GM12891 (cell line): Measurements from ENCODE around the gene GPR21.
A peak's percentile ranks its signal among the peaks of the same experiment; 100 is the strongest.

Experiments used
- DNase-seq: peaks from one replicate; pipeline ENCODE4 v3.0.0; 2011; ENCODE audit warnings: low spot score; ENCODE audit not compliant: insufficient read length
- FAIRE-seq: peaks from 2 replicates; lab custom pipeline; 2011; peaks lifted over from hg19 to GRCh38; lab: Jason Lieb, UNC
- PAX5 ChIP-seq: IDR thresholded peaks from 2 replicates; pipeline ENCODE4 v1.6.1; 2011; ENCODE audit warnings: low read length, moderate library complexity, mild to moderate bottlenecking; ENCODE audit not compliant: insufficient read depth, severe bottlenecking
- POLR2A ChIP-seq: IDR thresholded peaks from 2 replicates; pipeline ENCODE4 v1.6.1; 2011; ENCODE audit warnings: low read depth, low read length, control low read depth
- POLR2AphosphoS5 ChIP-seq: IDR thresholded peaks from 2 replicates; pipeline ENCODE4 v1.6.1; 2011; ENCODE audit warnings: low read depth, low read length, control low read depth
- POU2F2 ChIP-seq: IDR thresholded peaks from 2 replicates; pipeline ENCODE4 v1.6.1; 2011; ENCODE audit warnings: low read depth, mild to moderate bottlenecking, control low read depth, low read length, moderate library complexity
- SPI1 ChIP-seq: IDR thresholded peaks from 2 replicates; pipeline ENCODE4 v1.6.1; 2011; ENCODE audit warnings: low read depth, low read length, control low read depth
- TAF1 ChIP-seq: IDR thresholded peaks from 2 replicates; pipeline ENCODE4 v1.6.1; 2011; ENCODE audit warnings: low read depth, low read length, control low read depth

GPR21 gene

DNA sequence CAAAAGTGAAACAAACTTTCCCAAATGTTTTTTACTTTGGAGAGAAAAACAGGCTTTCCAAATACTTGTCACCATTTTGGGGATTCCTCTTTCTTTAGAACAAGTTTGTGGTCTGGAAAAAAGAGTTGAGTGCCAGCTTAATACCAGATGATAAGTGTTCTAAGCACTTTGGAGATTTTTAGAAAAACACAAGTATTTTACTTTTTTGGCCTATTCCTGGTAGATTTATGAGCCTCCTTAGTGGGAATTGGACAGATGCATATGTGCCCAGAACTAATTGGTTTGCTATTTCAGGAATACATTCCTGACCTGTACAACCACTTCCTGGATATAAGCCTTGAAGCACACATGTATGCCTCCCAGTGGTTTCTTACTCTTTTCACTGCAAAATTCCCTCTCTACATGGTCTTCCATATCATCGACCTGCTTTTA, 40.5 kb downstream of the GPR21 start:
- DNase-seq: no peak
- TF ChIP-seq PAX5 (no peak), TAF1 (no peak), SPI1 (no peak), POU2F2 (no peak), POLR2A (no peak), POLR2AphosphoS5 (no peak)
- FAIRE-seq: no peak

DNA sequence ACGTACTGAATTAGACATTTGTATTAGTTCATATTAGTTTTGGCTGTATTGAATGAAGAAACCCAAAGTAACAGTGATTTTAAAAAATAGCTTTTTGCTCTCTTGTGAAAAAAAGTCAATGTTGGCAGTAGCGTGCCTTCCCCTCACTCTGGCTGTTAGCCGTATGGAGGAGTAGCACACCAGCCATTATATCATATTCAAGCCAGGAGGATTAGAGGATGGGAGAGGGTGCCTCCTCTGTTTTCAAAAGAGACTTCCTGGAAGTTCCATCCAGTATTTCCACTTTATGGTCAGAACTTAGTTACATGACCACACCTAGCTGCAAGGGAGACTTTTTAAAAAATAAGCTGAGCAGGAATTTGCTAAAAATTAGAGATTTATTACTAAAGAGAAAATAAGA, 41.2 kb downstream of the GPR21 start:
- DNase-seq (no peak), FAIRE-seq (no peak)
- TF ChIP-seq PAX5 (no peak), POLR2AphosphoS5 (no peak), SPI1 (no peak), POU2F2 (no peak)

DNA sequence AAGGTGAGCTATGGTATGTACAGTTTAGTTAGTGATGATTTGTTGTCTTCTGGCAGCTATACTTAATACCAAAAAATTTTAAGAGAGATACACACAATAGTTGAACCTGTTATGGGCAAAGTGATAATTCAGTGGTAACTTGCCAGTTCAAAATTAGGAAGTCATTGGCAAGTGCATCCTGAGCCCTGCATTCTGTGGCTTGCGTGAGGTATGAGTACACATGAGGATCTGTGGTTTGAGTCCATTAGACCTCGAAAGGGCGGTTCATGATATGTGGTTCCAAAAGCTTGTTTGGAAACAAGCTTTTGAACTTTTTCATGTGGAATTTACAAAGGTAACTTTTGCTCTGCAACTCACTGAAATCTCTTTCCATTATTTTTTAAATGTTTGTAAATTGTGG, 47.0 kb downstream of the GPR21 start:
- no peak for TF ChIP-seq TAF1
- no peak for TF ChIP-seq POLR2AphosphoS5
- no peak for TF ChIP-seq SPI1
- TF ChIP-seq POU2F2: no peak
- no peak for TF ChIP-seq POLR2A
- no peak for TF ChIP-seq PAX5
- FAIRE-seq (no peak), DNase-seq (no peak)

DNA sequence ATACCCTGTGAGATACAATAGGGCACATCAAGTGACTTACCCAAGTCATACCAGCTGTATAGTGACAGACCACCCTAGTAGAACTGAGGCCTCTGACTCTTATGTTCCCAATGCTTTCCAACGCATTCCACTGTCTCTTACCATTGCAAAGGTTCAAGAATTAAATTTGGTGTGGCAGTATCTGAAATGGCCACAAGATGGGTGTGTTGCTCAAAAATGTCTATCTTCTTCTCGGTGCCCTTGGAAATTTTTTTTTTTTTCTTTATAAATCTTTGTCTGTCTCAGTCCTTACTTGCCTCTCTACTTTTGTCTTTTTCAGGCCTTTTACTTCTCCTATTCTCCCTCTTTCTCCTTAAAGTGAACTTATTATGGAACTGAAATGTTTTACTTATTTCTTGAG, 48.4 kb downstream of the GPR21 start:
- no peak for DNase-seq
- FAIRE-seq: peak; percentile 20
- no peak for TF ChIP-seq POU2F2
- TF ChIP-seq TAF1: no peak
- TF ChIP-seq POLR2A: no peak
- TF ChIP-seq PAX5: no peak
- no peak for TF ChIP-seq POLR2AphosphoS5
- TF ChIP-seq SPI1: no peak

DNA sequence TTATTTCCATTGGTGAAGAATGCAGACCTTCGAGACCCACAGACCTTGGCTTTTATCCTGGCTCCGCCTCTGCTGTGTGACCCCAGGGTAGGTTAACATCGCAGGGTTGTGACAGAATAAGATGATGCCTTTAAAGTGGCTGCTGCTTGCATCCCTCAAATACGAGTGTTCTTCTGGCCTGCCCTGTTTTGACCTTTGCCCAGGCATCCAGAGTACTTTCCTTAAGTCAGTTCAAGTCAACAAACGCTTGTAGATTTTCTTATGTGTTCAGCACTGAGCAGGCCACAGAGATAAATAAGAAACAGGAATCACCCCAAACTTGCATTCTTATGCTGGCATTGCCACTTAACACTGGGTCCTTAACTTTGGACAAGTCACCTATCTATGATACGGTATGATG, 50.2 kb downstream of the GPR21 start:
- TF ChIP-seq POLR2AphosphoS5 (no peak), POLR2A (no peak), PAX5 (no peak)
- FAIRE-seq: no peak
- no peak for DNase-seq

DNA sequence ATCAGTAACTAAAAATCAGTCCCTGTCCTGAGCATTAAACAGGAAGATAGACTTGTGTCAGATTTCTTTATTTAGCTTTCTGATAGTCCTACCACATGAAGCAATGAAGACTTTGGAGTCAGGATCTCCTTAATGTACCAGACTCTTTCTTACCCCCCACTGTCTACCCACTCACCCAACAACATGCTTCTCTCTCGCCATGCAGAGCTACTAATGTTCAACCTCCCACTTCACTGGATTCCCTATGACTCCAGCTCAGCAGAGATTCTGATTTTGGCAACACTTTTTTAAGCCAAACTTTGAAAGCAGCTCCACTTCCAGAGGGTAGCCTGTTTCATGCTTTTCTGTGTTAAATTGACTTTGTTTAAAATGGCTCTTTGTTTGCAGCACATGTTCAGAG, 50.8 kb downstream of the GPR21 start:
- no peak for DNase-seq
- TF ChIP-seq POLR2A (no peak), POU2F2 (no peak), POLR2AphosphoS5 (no peak), SPI1 (no peak), PAX5 (no peak), TAF1 (no peak)
- FAIRE-seq: no peak
